Upper lobe of left lung (tissue), 4 donors: ENCODE measurements around the gene RBP2.

Experiments used
- EP300 ChIP-seq, 4 donors: sonication (generic); formaldehyde crosslinking; IDR thresholded peaks; one replicate each; pipeline ENCODE4 v1.5.1; 2017; ENCODE audit warnings: antibody characterized with exemption in 4 of 4, control low read depth in 2 of 4
- POLR2A ChIP-seq, 4 donors: fragments of 450-650 bp; IDR thresholded peaks; one replicate each; pipeline ENCODE4 v1.5.1; 2016 to 2017; ENCODE audit warnings: antibody characterized with exemption in 4 of 4, mild to moderate bottlenecking in 2 of 4
- POLR2AphosphoS5 ChIP-seq, 2 donors: sonication (generic); formaldehyde crosslinking; IDR thresholded peaks; one replicate each; pipeline ENCODE4 v1.5.1; 2017; ENCODE audit warnings: antibody characterized with exemption in 2 of 2
- TF ChIP-seq, protein P1 (sequence below), 6 experiments: fragments of 450-650 bp in 4 of 6; fragments of 200-600 bp in 2 of 6; sonication (generic) in 2 of 6; IDR thresholded peaks; one replicate each; pipeline ENCODE4 v1.5.1; 2016 to 2019; ENCODE audit warnings: antibody characterized with exemption in 6 of 6

DNA sequence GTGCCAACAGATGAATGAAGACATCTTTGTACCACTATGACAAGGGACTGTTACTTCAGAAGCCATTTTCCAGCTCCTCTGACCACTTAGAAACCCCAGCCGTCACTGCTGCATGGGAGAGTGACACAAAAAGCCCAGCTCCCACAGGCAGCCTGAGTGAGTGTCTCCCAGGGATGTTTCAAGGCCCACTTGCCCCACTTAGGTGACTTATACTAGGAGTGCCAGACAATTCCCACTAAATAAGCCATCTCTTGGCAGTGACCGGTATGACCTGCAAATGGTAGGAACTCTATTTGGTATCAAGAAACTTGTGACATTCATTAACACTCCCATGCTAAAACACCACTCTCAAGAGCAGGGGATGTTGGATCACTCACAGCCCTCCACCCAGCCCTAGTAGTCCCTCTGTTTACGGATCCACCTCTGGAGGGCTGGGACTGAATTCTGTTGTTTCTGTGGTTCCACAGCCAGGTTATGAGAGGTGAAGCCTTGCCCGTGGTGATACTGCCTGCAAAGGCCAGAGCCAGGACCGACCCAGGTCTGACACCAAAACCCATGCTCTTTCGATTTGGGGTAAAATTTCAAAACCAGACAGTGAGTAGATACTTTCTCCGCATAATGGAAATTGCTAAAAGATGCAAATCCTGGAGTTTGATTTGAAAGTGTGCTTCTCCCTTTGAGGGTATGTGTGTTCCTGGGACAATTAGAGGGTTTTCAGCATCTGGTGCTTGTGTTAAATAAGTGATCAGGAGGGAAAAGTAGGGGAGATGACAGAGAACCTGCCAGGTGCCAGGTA is 48.7 kb upstream of the RBP2 start:
- TF ChIP-seq POLR2A (IDR thresholded peaks at IDR 0.05) (no peak), EP300 (IDR thresholded peaks at IDR 0.05) (no peak), POLR2AphosphoS5 (IDR thresholded peaks at IDR 0.05) (no peak)
- TF ChIP-seq, protein P1, sequence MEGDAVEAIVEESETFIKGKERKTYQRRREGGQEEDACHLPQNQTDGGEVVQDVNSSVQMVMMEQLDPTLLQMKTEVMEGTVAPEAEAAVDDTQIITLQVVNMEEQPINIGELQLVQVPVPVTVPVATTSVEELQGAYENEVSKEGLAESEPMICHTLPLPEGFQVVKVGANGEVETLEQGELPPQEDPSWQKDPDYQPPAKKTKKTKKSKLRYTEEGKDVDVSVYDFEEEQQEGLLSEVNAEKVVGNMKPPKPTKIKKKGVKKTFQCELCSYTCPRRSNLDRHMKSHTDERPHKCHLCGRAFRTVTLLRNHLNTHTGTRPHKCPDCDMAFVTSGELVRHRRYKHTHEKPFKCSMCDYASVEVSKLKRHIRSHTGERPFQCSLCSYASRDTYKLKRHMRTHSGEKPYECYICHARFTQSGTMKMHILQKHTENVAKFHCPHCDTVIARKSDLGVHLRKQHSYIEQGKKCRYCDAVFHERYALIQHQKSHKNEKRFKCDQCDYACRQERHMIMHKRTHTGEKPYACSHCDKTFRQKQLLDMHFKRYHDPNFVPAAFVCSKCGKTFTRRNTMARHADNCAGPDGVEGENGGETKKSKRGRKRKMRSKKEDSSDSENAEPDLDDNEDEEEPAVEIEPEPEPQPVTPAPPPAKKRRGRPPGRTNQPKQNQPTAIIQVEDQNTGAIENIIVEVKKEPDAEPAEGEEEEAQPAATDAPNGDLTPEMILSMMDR (IDR thresholded peaks at IDR 0.05): no peak
